ENCODE results near the gene CPT1B.

Gene CPT1B

GRCh38 chr22:50561401-50562358 is 16.5 kb downstream of the CPT1B start:
- DNase-seq, result no peak
- Histone ChIP-seq H3K36me3 (no peaks in the 10 kb centered on the region), H3K9me3 (no peaks in the 10 kb centered on the region), H3K27ac (no peak overlapping the region), H3K4me1 (peaks cover 0 to 11% (median 7%) of the 10 kb centered on the region in 4 donors), H3K27me3 (peaks cover 0 to 12% of the 10 kb centered on the region in 2 donors), H3K4me3 (no peak overlapping the region)
- intact Hi-C loops (cut with DNase I; ENCODE audit: low total_unique reads), result no loop called here
- TF ChIP-seq, protein P1, sequence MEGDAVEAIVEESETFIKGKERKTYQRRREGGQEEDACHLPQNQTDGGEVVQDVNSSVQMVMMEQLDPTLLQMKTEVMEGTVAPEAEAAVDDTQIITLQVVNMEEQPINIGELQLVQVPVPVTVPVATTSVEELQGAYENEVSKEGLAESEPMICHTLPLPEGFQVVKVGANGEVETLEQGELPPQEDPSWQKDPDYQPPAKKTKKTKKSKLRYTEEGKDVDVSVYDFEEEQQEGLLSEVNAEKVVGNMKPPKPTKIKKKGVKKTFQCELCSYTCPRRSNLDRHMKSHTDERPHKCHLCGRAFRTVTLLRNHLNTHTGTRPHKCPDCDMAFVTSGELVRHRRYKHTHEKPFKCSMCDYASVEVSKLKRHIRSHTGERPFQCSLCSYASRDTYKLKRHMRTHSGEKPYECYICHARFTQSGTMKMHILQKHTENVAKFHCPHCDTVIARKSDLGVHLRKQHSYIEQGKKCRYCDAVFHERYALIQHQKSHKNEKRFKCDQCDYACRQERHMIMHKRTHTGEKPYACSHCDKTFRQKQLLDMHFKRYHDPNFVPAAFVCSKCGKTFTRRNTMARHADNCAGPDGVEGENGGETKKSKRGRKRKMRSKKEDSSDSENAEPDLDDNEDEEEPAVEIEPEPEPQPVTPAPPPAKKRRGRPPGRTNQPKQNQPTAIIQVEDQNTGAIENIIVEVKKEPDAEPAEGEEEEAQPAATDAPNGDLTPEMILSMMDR (IDR thresholded peaks at IDR 0.05), result no peak

DNA sequence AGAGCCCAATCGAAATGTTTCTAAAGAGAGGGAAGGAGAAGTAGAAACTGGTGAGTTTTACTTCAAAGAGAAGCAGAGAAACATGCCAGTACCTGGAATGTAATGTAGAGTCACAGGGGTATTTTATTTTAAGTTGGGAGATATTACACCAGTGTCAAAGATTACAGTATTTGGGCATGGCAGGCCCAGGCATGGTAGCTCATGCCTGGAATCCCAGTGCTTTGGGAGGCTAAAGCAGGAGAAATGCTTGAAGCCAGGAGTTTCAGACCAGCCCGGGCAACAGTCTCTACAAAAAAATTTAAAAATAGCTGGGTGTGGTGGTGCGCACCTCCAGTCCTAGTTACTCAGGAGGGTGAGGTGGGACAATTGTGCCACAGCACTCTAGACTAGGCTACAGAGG is 18.2 kb downstream of the CPT1B start:
- Histone ChIP-seq H3K4me3 (no peak overlapping the region), H3K27ac (no peak overlapping the region), H3K27me3 (peaks cover 0 to 12% of the 10 kb centered on the region in 2 donors), H3K4me1 (peaks cover 0 to 11% (median 7%) of the 10 kb centered on the region in 4 donors), H3K9me3 (no peaks in the 10 kb centered on the region), H3K36me3 (no peaks in the 10 kb centered on the region)
- DNase-seq, result no peak
- intact Hi-C loops (cut with DNase I; ENCODE audit: low total_unique reads), result no loop called here
- TF ChIP-seq, protein P1 (IDR thresholded peaks at IDR 0.05), result no peak

- intact Hi-C loops (cut with DNase I; ENCODE audit: low total_unique reads), result no loop called here
Measured at GRCh38 chr22:50556703-50557102, 21.5 kb downstream of the CPT1B start.

DNA sequence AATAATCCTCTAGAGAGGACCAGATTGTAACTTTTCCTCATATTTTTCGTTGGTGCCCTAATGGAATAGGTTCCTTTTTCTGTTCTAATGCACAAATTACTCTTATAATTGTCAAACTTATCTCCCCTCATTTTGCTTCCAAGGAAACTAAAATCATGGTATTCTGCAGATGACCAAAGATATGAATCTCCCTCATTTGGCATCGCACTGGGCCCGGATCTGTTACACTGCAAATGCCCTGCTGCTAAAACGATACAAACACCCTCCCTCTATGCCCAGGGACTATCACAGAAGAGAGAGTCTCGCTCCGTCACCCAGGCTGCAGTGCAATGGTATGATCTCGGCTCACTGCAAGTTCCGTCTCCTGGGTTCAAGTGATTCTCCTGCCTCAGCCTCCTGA is 24.9 kb downstream of the CPT1B start:
- intact Hi-C loops (cut with DNase I; ENCODE audit: low total_unique reads), result no loop called here
- TF ChIP-seq, protein P1 (IDR thresholded peaks at IDR 0.05), result no peak
- Histone ChIP-seq H3K27me3 (peaks cover 0 to 51% of the 10 kb centered on the region in 2 donors), H3K27ac (no peak overlapping the region), H3K36me3 (no peaks in the 10 kb centered on the region), H3K4me1 (peaks cover 0 to 8% (median 7%) of the 10 kb centered on the region in 4 donors), H3K4me3 (no peak overlapping the region), H3K9me3 (no peaks in the 10 kb centered on the region)
- DNase-seq, result no peak

More at GRCh38 chr22:50556703-50557102, 21.5 kb downstream of the CPT1B start:
- H3K36me3 ChIP-seq, result no peaks in the 10 kb centered on the region
- no peaks in the 10 kb centered on the region for H3K9me3 ChIP-seq
- TF ChIP-seq, protein P1 (IDR thresholded peaks at IDR 0.05), result no peak
- no peak overlapping the region for H3K27ac ChIP-seq
- peaks cover 0 to 24% of the 10 kb centered on the region in 2 donors for H3K27me3 ChIP-seq
- no peak overlapping the region for H3K4me3 ChIP-seq
- no peaks in the 10 kb centered on the region for H3K4me1 ChIP-seq
- DNase-seq, result no peak

DNA sequence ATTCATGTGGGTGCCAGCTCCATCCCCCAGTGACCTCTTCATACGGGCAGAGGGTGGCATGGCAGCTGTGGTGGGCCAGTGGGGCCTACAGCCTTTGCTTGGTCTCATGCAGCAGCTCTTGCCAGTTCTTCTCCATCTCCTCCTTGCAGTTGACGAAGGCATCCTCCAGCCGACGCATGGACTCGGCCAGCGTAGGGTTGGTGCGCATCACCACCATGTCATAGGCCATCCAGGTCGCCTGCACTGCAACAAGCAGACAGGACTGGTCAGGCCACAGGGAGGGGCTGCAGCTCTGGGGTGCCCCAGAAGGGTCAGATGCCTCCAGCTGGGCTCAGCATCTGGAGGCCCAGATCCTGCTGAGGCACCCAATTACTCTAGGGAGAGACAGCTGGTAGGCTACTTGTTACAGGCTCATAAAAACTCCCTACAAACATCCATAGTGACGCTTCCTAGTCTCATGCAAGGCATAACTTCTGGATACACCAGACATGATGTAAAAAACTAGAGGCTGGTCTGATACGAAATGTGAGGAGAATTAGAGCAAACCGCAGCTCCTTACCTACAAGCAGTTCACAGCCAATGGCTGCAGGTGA is 27.0 kb downstream of the CPT1B start:
- H3K36me3 ChIP-seq, result no peaks in the 10 kb centered on the region
- H3K27me3 ChIP-seq, result peaks cover 0 to 66% of the 10 kb centered on the region in 2 donors
- intact Hi-C loops (cut with DNase I; ENCODE audit: low total_unique reads), result no loop called here
- peaks cover 0 to 21% (median 12%) of the 10 kb centered on the region in 4 donors for H3K4me1 ChIP-seq
- TF ChIP-seq, protein P1 (IDR thresholded peaks at IDR 0.05), result no peak
- no peak for DNase-seq
- no peak overlapping the region for H3K27ac ChIP-seq
- no peak overlapping the region for H3K4me3 ChIP-seq
- no peaks in the 10 kb centered on the region for H3K9me3 ChIP-seq
